GM12892 (cell line): Measurements from ENCODE around the gene MARK3.

ENCODE experiments used
- POLR2A ChIP-seq: IDR thresholded peaks from 2 replicates; pipeline ENCODE4 v1.6.1; 2011; ENCODE audit warnings: low read depth, low read length, control low read depth
- POLR2AphosphoS5 ChIP-seq: IDR thresholded peaks from 2 replicates; pipeline ENCODE4 v1.6.1; 2011; ENCODE audit warnings: low read depth, low read length, control low read depth

GRCh38 chr14:103520269-103520656 lies 135.0 kb downstream of the MARK3 start:
- TF ChIP-seq POLR2A, result no peak
- no peak for TF ChIP-seq POLR2AphosphoS5
